MM.1S (cell line): ENCODE data around the gene MIEF1.

Experiments
- CTCF ChIP-seq: fragments of 300-600 bp; sonication (generic); IDR thresholded peaks from 2 replicates; pipeline ENCODE4 v1.5.1; 2016; ENCODE audit warnings: antibody characterized with exemption, low read length, mixed read lengths
- EZH2 ChIP-seq: fragments of 300-600 bp; sonication (generic); optimal IDR thresholded peaks from 2 replicates; pipeline ENCODE3; 2017; ENCODE audit warnings: low read depth, mild to moderate bottlenecking, antibody characterized with exemption, low read length, mixed read lengths
- EZH2phosphoT487 ChIP-seq: fragments of 300-600 bp; sonication (generic); IDR thresholded peaks from 2 replicates; pipeline ENCODE4 v1.6.1; 2018; ENCODE audit warnings: antibody characterized with exemption, low read length

- TF ChIP-seq CTCF (no peak), EZH2 (no peak), EZH2phosphoT487 (no peak)
Measured at GRCh38 chr22:39524089-39524752, 22.1 kb downstream of the MIEF1 start.
